OCI-LY1 (cell line): ENCODE measurements around the gene PRKCB.

Source experiments
- H2AFZ ChIP-seq: fragments of 200-600 bp; sonication (generic), shearing (Covaris generic); 2 replicates; pipeline ENCODE4 v1.6.0; 2014; ENCODE audit warnings: antibody characterized with exemption, mild to moderate bottlenecking, low read length
- H3F3A ChIP-seq: fragments of 200-600 bp; sonication (generic), shearing (Covaris generic); 2 replicates; pipeline ENCODE4 v1.6.0; 2014; ENCODE audit warnings: mild to moderate bottlenecking, antibody characterized with exemption, low read length, moderate library complexity; ENCODE audit not compliant: insufficient read depth
- H3K27ac ChIP-seq: fragments of 200-600 bp; sonication (generic); 2 replicates; pipeline ENCODE4 v1.5.1; 2014; ENCODE audit warnings: low read length, mixed run types, mild to moderate bottlenecking, low read depth; ENCODE audit not compliant: poor library complexity, severe bottlenecking
- H3K27me3 ChIP-seq: fragments of 200-600 bp; sonication (generic); 2 replicates; pipeline ENCODE4 v1.6.0; 2014; ENCODE audit warnings: antibody characterized with exemption, mild to moderate bottlenecking, low read length, moderate library complexity; ENCODE audit not compliant: insufficient read depth
- H3K36me3 ChIP-seq: fragments of 200-600 bp; sonication (generic); 2 replicates; pipeline ENCODE4 v1.6.1; 2014; ENCODE audit warnings: mild to moderate bottlenecking, antibody characterized with exemption, low read length, moderate library complexity, mixed read lengths; ENCODE audit not compliant: insufficient read depth
- H3K4me1 ChIP-seq: fragments of 200-600 bp; sonication (generic); 2 replicates; pipeline ENCODE4 v1.5.1; 2014; ENCODE audit warnings: mild to moderate bottlenecking, low read length, moderate library complexity; ENCODE audit not compliant: insufficient read depth, severe bottlenecking
- H3K4me2 ChIP-seq: fragments of 200-600 bp; sonication (generic), shearing (Covaris generic); 2 replicates; pipeline ENCODE4 v1.6.1; 2014; ENCODE audit warnings: low read length
- H3K4me3 ChIP-seq: fragments of 200-600 bp; sonication (generic); 2 replicates; pipeline ENCODE4 v1.5.1; 2014; ENCODE audit warnings: low read length, low read depth, mild to moderate bottlenecking, mixed read lengths; ENCODE audit not compliant: poor library complexity, severe bottlenecking
- H3K79me2 ChIP-seq: fragments of 200-600 bp; shearing (Covaris generic); 2 replicates; pipeline ENCODE4 v1.6.1; 2016; ENCODE audit warnings: mixed run types, low read length, mixed read lengths; ENCODE audit not compliant: insufficient read depth
- H3K9ac ChIP-seq: fragments of 200-600 bp; sonication (generic), shearing (Covaris generic); 2 replicates; pipeline ENCODE4 v1.6.1; 2014; ENCODE audit warnings: mild to moderate bottlenecking, low read length, mixed read lengths
- H3K9me2 ChIP-seq: fragments of 200-600 bp; sonication (generic), shearing (Covaris generic); 2 replicates; pipeline ENCODE4 v1.6.1; 2014; ENCODE audit warnings: low read depth, mild to moderate bottlenecking, low read length, mixed read lengths
- H3K9me3 ChIP-seq: fragments of 200-600 bp; shearing (Covaris generic); 2 replicates; pipeline ENCODE4 v1.6.1; 2014; ENCODE audit warnings: low read length, mixed read lengths
- H4K20me1 ChIP-seq: fragments of 200-600 bp; sonication (generic), shearing (Covaris generic); 2 replicates; pipeline ENCODE4 v1.6.0; 2016; ENCODE audit warnings: mild to moderate bottlenecking, low read length; ENCODE audit not compliant: insufficient read depth
- CTCF ChIP-seq: fragments of 200-600 bp; sonication (generic), shearing (Covaris generic); IDR thresholded peaks from 2 replicates; pipeline ENCODE4 v1.5.1; 2017; ENCODE audit warnings: mild to moderate bottlenecking, antibody characterized with exemption, low read length, moderate library complexity, mixed read lengths
- EZH2 ChIP-seq: fragments of 200-600 bp; sonication (generic), shearing (Covaris generic); IDR thresholded peaks from 2 replicates; pipeline ENCODE4 v1.8.0; 2017; ENCODE audit warnings: borderline replicate concordance, mixed run types, mild to moderate bottlenecking, antibody characterized with exemption, low read length, moderate library complexity, mixed read lengths

The PRKCB gene

GRCh38 chr16:24258791-24259190, 423.0 kb downstream of the PRKCB start:
- Histone ChIP-seq H3K9me3 (no peaks in the 10 kb centered on the region), H3F3A (no peaks in the 10 kb centered on the region), H3K9ac (no peak overlapping the region), H3K79me2 (no peaks in the 10 kb centered on the region), H4K20me1 (no peaks in the 10 kb centered on the region), H3K27me3 (peaks cover 6% of the 10 kb centered on the region; the same call in 1 of the 2 replicates), H2AFZ (no peak overlapping the region), H3K4me3 (no peak overlapping the region), H3K36me3 (no peaks in the 10 kb centered on the region), H3K4me1 (no peaks in the 10 kb centered on the region), H3K4me2 (no peak overlapping the region), H3K27ac (no peak overlapping the region), H3K9me2 (no peaks in the 10 kb centered on the region)
- no peak for TF ChIP-seq EZH2
- TF ChIP-seq CTCF, result no peak

GRCh38 chr16:24262816-24263215, 427.0 kb downstream of the PRKCB start:
- no peaks in the 10 kb centered on the region for H3K79me2 ChIP-seq
- no peaks in the 10 kb centered on the region for H3K36me3 ChIP-seq
- no peak overlapping the region for H2AFZ ChIP-seq
- H3K9ac ChIP-seq, result no peak overlapping the region
- no peaks in the 10 kb centered on the region for H3F3A ChIP-seq
- no peaks in the 10 kb centered on the region for H3K4me1 ChIP-seq
- H3K4me3 ChIP-seq, result no peak overlapping the region
- H3K27ac ChIP-seq, result no peak overlapping the region
- no peaks in the 10 kb centered on the region for H3K9me2 ChIP-seq
- peaks cover 6% of the 10 kb centered on the region; the same call in 1 of the 2 replicates for H3K27me3 ChIP-seq
- H3K4me2 ChIP-seq, result no peak overlapping the region
- TF ChIP-seq CTCF (no peak), EZH2 (no peak)
- H4K20me1 ChIP-seq, result no peaks in the 10 kb centered on the region
- H3K9me3 ChIP-seq, result no peaks in the 10 kb centered on the region
